SU-DHL-6 (cell line): Measurements from ENCODE around the gene KCNC1.

ENCODE experiments used
- H2AFZ ChIP-seq: fragments of 200-600 bp; sonication (generic); 2 replicates; pipeline ENCODE4 v1.6.1; 2014; ENCODE audit warnings: low read depth, mild to moderate bottlenecking, moderate library complexity, mixed read lengths, antibody characterized with exemption, low read length; ENCODE audit not compliant: severe bottlenecking
- H3F3A ChIP-seq: fragments of 200-600 bp; shearing (Covaris generic); 2 replicates; pipeline ENCODE4 v1.6.0; 2016; ENCODE audit warnings: antibody characterized with exemption, mild to moderate bottlenecking; ENCODE audit not compliant: insufficient read depth
- H3K27ac ChIP-seq: fragments of 200-600 bp; sonication (generic); 2 replicates; pipeline ENCODE4 v1.5.1; 2016; ENCODE audit warnings: low read depth, mild to moderate bottlenecking, low read length, moderate library complexity, mixed read lengths
- H3K27me3 ChIP-seq: fragments of 200-600 bp; sonication (generic), shearing (Covaris generic); 2 replicates; pipeline ENCODE4 v1.6.0; 2014; ENCODE audit warnings: mild to moderate bottlenecking, low read length
- H3K36me3 ChIP-seq: fragments of 200-600 bp; sonication (generic); 2 replicates; pipeline ENCODE4 v1.6.1; 2014; ENCODE audit warnings: mild to moderate bottlenecking, low read length, mixed read lengths
- H3K4me2 ChIP-seq: fragments of 300-600, 200-600 bp; shearing (Covaris generic), sonication (generic); 2 replicates; pipeline ENCODE4 v1.6.0; 2014; ENCODE audit warnings: low read length, low read depth, mild to moderate bottlenecking; ENCODE audit not compliant: poor library complexity, severe bottlenecking
- H3K4me3 ChIP-seq: fragments of 200-600 bp; sonication (generic); 2 replicates; pipeline ENCODE4 v1.5.1; 2014; ENCODE audit warnings: antibody characterized with exemption, low read length, mild to moderate bottlenecking, mixed read lengths; ENCODE audit not compliant: insufficient read depth, poor library complexity, severe bottlenecking
- H3K79me2 ChIP-seq: fragments of 200-600 bp; sonication (generic); 2 replicates; pipeline ENCODE4 v1.6.1; 2014; ENCODE audit warnings: mild to moderate bottlenecking, low read length, moderate library complexity; ENCODE audit not compliant: insufficient read depth
- H3K9ac ChIP-seq: fragments of 200-600 bp; sonication (generic); 2 replicates; pipeline ENCODE4 v1.7.0; 2014; ENCODE audit warnings: mild to moderate bottlenecking, low read length
- H3K9me2 ChIP-seq: fragments of 200-600 bp; sonication (generic); replicated peaks from 2 replicates; pipeline ENCODE4 v1.6.1; 2014; ENCODE audit warnings: low read length; ENCODE audit not compliant: insufficient read depth
- H3K9me3 ChIP-seq: fragments of 200-600 bp; sonication (generic); 2 replicates; pipeline ENCODE4 v1.6.1; 2014; ENCODE audit warnings: low read length, mixed read lengths; ENCODE audit not compliant: insufficient read depth
- H4K20me1 ChIP-seq: fragments of 200-600 bp; sonication (generic); 2 replicates; pipeline ENCODE4 v1.6.1; 2014; ENCODE audit warnings: low read depth, mild to moderate bottlenecking, antibody characterized with exemption, low read length, moderate library complexity, mixed read lengths
- CTCF ChIP-seq: fragments of 200-600 bp; sonication (generic); IDR thresholded peaks from one replicate; pipeline ENCODE4 v1.5.1; 2017; ENCODE audit warnings: antibody characterized with exemption, mild to moderate bottlenecking, low read length, moderate library complexity; ENCODE audit not compliant: insufficient read depth, poor library complexity, severe bottlenecking
- EZH2phosphoT487 ChIP-seq: fragments of 200-600 bp; sonication (generic), shearing (Covaris generic); conservative IDR thresholded peaks from 2 replicates; pipeline ENCODE4 v1.6.1; 2018; ENCODE audit warnings: mild to moderate bottlenecking, antibody characterized with exemption, low read length, moderate library complexity, mixed read lengths

Gene KCNC1

GRCh38 chr11:17780668-17781067 is 46.1 kb downstream of the KCNC1 start:
- Histone ChIP-seq H3K4me2 (no peak overlapping the region), H3K36me3 (no peaks in the 10 kb centered on the region), H3F3A (no peaks in the 10 kb centered on the region), H4K20me1 (no peaks in the 10 kb centered on the region), H3K27ac (no peak overlapping the region), H3K9ac (no peak overlapping the region), H2AFZ (no peak overlapping the region), H3K79me2 (no peaks in the 10 kb centered on the region), H3K9me3 (no peaks in the 10 kb centered on the region), H3K4me3 (no peak overlapping the region), H3K9me2 (no peaks in the 10 kb centered on the region), H3K27me3 (no peaks in the 10 kb centered on the region)
- TF ChIP-seq CTCF: no peak
- TF ChIP-seq EZH2phosphoT487: no peak

GRCh38 chr11:17781221-17781620 is 46.6 kb downstream of the KCNC1 start:
- no peak overlapping the region for H3K4me2 ChIP-seq
- H3K27me3 ChIP-seq: no peaks in the 10 kb centered on the region
- no peaks in the 10 kb centered on the region for H3K36me3 ChIP-seq
- H3K9ac ChIP-seq: no peak overlapping the region
- no peak overlapping the region for H3K4me3 ChIP-seq
- no peaks in the 10 kb centered on the region for H3K9me3 ChIP-seq
- TF ChIP-seq CTCF (no peak), EZH2phosphoT487 (no peak)
- no peaks in the 10 kb centered on the region for H3K9me2 ChIP-seq
- H3F3A ChIP-seq: no peaks in the 10 kb centered on the region
- H4K20me1 ChIP-seq: no peaks in the 10 kb centered on the region
- H3K27ac ChIP-seq: no peak overlapping the region
- H2AFZ ChIP-seq: no peak overlapping the region
- H3K79me2 ChIP-seq: no peaks in the 10 kb centered on the region

GRCh38 chr11:17781626-17782025 is 47.0 kb downstream of the KCNC1 start:
- Histone ChIP-seq H3K9ac (no peak overlapping the region), H3K36me3 (no peaks in the 10 kb centered on the region), H3K27ac (no peak overlapping the region), H3K27me3 (no peaks in the 10 kb centered on the region), H3F3A (no peaks in the 10 kb centered on the region), H3K4me3 (no peak overlapping the region), H2AFZ (no peak overlapping the region), H3K4me2 (no peak overlapping the region), H4K20me1 (no peaks in the 10 kb centered on the region), H3K79me2 (no peaks in the 10 kb centered on the region), H3K9me2 (no peaks in the 10 kb centered on the region), H3K9me3 (no peaks in the 10 kb centered on the region)
- TF ChIP-seq CTCF (no peak), EZH2phosphoT487 (no peak)

GRCh38 chr11:17782145-17782544 is 47.6 kb downstream of the KCNC1 start:
- no peak overlapping the region for H3K4me3 ChIP-seq
- H3F3A ChIP-seq: no peaks in the 10 kb centered on the region
- no peaks in the 10 kb centered on the region for H3K79me2 ChIP-seq
- H3K9me2 ChIP-seq: no peaks in the 10 kb centered on the region
- H3K4me2 ChIP-seq: no peak overlapping the region
- H3K9me3 ChIP-seq: no peaks in the 10 kb centered on the region
- no peak overlapping the region for H3K9ac ChIP-seq
- H2AFZ ChIP-seq: no peak overlapping the region
- H4K20me1 ChIP-seq: no peaks in the 10 kb centered on the region
- TF ChIP-seq EZH2phosphoT487: no peak
- TF ChIP-seq CTCF: no peak
- H3K36me3 ChIP-seq: no peaks in the 10 kb centered on the region
- H3K27ac ChIP-seq: no peak overlapping the region
- H3K27me3 ChIP-seq: no peaks in the 10 kb centered on the region
